Breast epithelium (tissue), 3 donors: Measurements from ENCODE around the gene CD99.
"Not testable (repeated sequence)": the region's sequence is repeated elsewhere in the genome, so short reads cannot be mapped to it uniquely, and the experiment has no call there.

Source experiments
- POLR2A ChIP-seq: fragments of 450-650 bp; IDR thresholded peaks from one replicate; pipeline ENCODE4 v1.6.1; 2016; ENCODE audit warnings: antibody characterized with exemption, mild to moderate bottlenecking, moderate library complexity
- TF ChIP-seq, protein P1 (sequence below), 3 donors: fragments of 450-650 bp; IDR thresholded peaks; one replicate each; pipeline ENCODE4 v1.5.1; 2016 to 2017; ENCODE audit warnings: antibody characterized with exemption in 3 of 3, mild to moderate bottlenecking in 3 of 3, moderate library complexity in 3 of 3

DNA sequence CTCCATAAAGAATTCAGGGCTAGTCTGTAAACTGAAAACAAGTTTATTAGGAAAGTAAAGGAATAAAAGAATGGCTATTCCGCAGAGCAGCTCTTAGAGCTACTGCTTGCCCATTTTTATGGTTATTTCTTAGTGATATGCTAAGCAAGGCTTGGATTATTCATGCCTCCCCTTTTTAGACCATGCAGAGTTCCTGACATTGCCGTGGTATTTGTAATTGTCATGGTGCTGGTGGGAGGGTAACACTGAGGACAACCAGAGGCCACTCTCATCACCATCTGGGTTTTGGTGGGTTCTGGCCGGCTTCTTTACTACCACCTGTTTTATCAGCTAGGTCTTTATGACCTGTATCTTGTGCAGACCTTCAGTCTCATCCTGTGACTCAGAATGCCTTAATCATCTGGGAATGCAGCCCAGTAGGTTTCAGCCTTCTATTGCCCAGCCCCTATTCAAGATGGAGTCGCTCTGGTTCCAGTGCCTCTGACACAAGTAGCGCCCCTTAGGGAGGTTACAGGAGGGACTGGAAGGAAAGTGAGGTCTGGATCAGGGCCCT is 64.1 kb downstream of the CD99 start:
- TF ChIP-seq, protein P1, sequence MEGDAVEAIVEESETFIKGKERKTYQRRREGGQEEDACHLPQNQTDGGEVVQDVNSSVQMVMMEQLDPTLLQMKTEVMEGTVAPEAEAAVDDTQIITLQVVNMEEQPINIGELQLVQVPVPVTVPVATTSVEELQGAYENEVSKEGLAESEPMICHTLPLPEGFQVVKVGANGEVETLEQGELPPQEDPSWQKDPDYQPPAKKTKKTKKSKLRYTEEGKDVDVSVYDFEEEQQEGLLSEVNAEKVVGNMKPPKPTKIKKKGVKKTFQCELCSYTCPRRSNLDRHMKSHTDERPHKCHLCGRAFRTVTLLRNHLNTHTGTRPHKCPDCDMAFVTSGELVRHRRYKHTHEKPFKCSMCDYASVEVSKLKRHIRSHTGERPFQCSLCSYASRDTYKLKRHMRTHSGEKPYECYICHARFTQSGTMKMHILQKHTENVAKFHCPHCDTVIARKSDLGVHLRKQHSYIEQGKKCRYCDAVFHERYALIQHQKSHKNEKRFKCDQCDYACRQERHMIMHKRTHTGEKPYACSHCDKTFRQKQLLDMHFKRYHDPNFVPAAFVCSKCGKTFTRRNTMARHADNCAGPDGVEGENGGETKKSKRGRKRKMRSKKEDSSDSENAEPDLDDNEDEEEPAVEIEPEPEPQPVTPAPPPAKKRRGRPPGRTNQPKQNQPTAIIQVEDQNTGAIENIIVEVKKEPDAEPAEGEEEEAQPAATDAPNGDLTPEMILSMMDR (IDR thresholded peaks at IDR 0.05), result not testable (repeated sequence)
- not testable (repeated sequence) for TF ChIP-seq POLR2A
